Measurements from ENCODE around the gene CA5B.

- TF ChIP-seq CTCF (IDR thresholded peaks at IDR 0.05 in 4 of 5, conservative IDR thresholded peaks at IDR 0.05 in 1 of 5) (no peak), POLR2A (IDR thresholded peaks at IDR 0.05) (no peak)
Measured at GRCh38 chrX:15750611-15751154, 12.6 kb downstream of the CA5B start.
